DOHH2 (cell line): ENCODE data around the gene GPHN.

Source experiments
- EZH2phosphoT487 ChIP-seq: fragments of 200-600 bp; sonication (generic); IDR thresholded peaks from 2 replicates; pipeline ENCODE4 v1.6.1; 2017; ENCODE audit warnings: borderline replicate concordance, mild to moderate bottlenecking, antibody characterized with exemption, low read length, moderate library complexity, mixed read lengths
- TF ChIP-seq, protein P1 (sequence below): fragments of 200-600 bp; sonication (generic); IDR thresholded peaks from one replicate; pipeline ENCODE4 v1.5.1; 2014; ENCODE audit warnings: antibody characterized with exemption, mild to moderate bottlenecking, low read depth, low read length; ENCODE audit not compliant: poor library complexity, severe bottlenecking

DNA sequence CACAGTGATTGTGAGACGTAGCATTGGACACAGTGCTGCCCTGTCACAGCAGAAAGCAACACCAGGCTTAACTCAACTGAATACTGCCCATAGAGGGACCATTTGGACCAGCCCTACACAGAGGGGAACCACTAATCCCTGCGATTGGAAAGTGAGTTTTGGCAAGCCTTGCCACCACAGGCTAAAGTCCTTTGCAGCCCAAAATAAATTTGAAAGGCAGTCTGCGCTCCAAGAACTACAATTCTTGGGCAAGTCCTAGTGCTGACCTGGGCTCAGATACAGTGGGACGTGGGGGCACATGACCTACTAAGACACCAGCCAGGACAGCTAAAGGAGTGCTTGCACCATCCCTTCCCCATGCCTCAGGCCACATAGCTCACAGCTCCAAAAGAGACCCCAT, 349.9 kb downstream of the GPHN start:
- TF ChIP-seq, protein P1, sequence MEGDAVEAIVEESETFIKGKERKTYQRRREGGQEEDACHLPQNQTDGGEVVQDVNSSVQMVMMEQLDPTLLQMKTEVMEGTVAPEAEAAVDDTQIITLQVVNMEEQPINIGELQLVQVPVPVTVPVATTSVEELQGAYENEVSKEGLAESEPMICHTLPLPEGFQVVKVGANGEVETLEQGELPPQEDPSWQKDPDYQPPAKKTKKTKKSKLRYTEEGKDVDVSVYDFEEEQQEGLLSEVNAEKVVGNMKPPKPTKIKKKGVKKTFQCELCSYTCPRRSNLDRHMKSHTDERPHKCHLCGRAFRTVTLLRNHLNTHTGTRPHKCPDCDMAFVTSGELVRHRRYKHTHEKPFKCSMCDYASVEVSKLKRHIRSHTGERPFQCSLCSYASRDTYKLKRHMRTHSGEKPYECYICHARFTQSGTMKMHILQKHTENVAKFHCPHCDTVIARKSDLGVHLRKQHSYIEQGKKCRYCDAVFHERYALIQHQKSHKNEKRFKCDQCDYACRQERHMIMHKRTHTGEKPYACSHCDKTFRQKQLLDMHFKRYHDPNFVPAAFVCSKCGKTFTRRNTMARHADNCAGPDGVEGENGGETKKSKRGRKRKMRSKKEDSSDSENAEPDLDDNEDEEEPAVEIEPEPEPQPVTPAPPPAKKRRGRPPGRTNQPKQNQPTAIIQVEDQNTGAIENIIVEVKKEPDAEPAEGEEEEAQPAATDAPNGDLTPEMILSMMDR: no peak
- no peak for TF ChIP-seq EZH2phosphoT487
